SK-N-SH (cell line): ENCODE data around the gene MYORG. TPM values are rescaled to one million over a fixed set of nuclear protein-coding genes. Genes with fewer than 3 reads are reported as not detected.

Source experiments
- CTCF ChIA-PET: fragments of 300-600, 350-600 bp; formaldehyde crosslinking; extraction: SDS; loops from one replicate; lab custom pipeline; 2021; lab: Yijun Ruan, JAX
- POLR2A ChIA-PET: fragments of 350-600 bp; sonication (Branson Sonifier 250); formaldehyde crosslinking; extraction: SDS; loops from one replicate; lab custom pipeline; 2020; ENCODE audit warnings: antibody characterized with exemption, inconsistent platforms; lab: Yijun Ruan, JAX
- DNase-seq: peaks from one replicate; pipeline ENCODE4 v3.0.0; 2012
- H2AFZ ChIP-seq: fragments of 200-600 bp; sonication (generic); 2 replicates; pipeline ENCODE4 v1.8.1; 2016; ENCODE audit warnings: antibody characterized with exemption, mild to moderate bottlenecking, low read depth
- H3F3A ChIP-seq: fragments of 200-600 bp; sonication (generic); replicated peaks from 2 replicates; pipeline ENCODE3; 2016; ENCODE audit warnings: antibody characterized with exemption, mild to moderate bottlenecking; ENCODE audit not compliant: insufficient read depth
- H3K27ac ChIP-seq, 2 experiments: fragments of 200-500 bp in 1 of 2; fragments of 200-600 bp in 1 of 2; sonication (Bioruptor generic) in 1 of 2; sonication (generic), shearing (Covaris generic) in 1 of 2; 2 replicates each; pipeline versions ENCODE4 v1.5.1 to v1.6.1; 2014 to 2016; ENCODE audit warnings: low read depth in 2 of 2, inconsistent platforms in 1 of 2, low read length in 1 of 2, mild to moderate bottlenecking in 1 of 2, mixed read lengths in 1 of 2
- H3K27me3 ChIP-seq: fragments of 200-600 bp; sonication (generic), shearing (Covaris generic); 2 replicates; pipeline ENCODE4 v1.6.1; 2016; ENCODE audit warnings: mixed run types; ENCODE audit not compliant: insufficient read depth
- H3K36me3 ChIP-seq, 2 experiments: fragments of 200-500 bp in 1 of 2; fragments of 200-600 bp in 1 of 2; sonication (Bioruptor generic) in 1 of 2; sonication (generic) in 1 of 2; replicated peaks in 1 of 2; 2 replicates each; pipeline versions ENCODE3 to v1.5.1; 2014 to 2016; ENCODE audit warnings: low read length in 1 of 2, mild to moderate bottlenecking in 1 of 2; ENCODE audit not compliant: insufficient read depth in 2 of 2, control insufficient read depth in 1 of 2
- H3K4me1 ChIP-seq, 2 experiments: fragments of 200-500 bp in 1 of 2; fragments of 200-600 bp in 1 of 2; sonication (Bioruptor generic) in 1 of 2; sonication (generic), shearing (Covaris generic) in 1 of 2; 2 replicates each; pipeline versions ENCODE4 v1.5.1 to v1.6.1; 2014 to 2016; ENCODE audit warnings: low read depth in 1 of 2, low read length in 1 of 2, mixed run types in 1 of 2; ENCODE audit not compliant: insufficient read depth in 2 of 2, control insufficient read depth in 1 of 2
- H3K4me2 ChIP-seq: fragments of 200-600 bp; sonication (generic), shearing (Covaris generic); 2 replicates; pipeline ENCODE4 v1.6.1; 2017; ENCODE audit warnings: mixed run types
- H3K4me3 ChIP-seq, 2 experiments: fragments of 200-500 bp in 1 of 2; fragments of 200-600 bp in 1 of 2; sonication (Bioruptor generic) in 1 of 2; sonication (generic), shearing (Covaris generic) in 1 of 2; 2 replicates each; pipeline versions ENCODE4 v1.5.1 to v1.8.1; 2014 to 2016; ENCODE audit warnings: low read depth in 2 of 2, inconsistent platforms in 1 of 2, low read length in 1 of 2, mild to moderate bottlenecking in 1 of 2, mixed read lengths in 1 of 2, moderate library complexity in 1 of 2
- H3K79me2 ChIP-seq: fragments of 200-600 bp; sonication (generic); 2 replicates; pipeline ENCODE4 v1.8.1; 2017; ENCODE audit warnings: mild to moderate bottlenecking; ENCODE audit not compliant: insufficient read depth
- H3K9ac ChIP-seq: fragments of 200-600 bp; sonication (generic); 2 replicates; pipeline ENCODE4 v1.6.1; 2017; ENCODE audit warnings: mixed run types
- H3K9me2 ChIP-seq: fragments of 200-600 bp; sonication (generic); 2 replicates; pipeline ENCODE4 v1.6.1; 2017; ENCODE audit warnings: mixed run types
- H3K9me3 ChIP-seq: fragments of 200-600 bp; sonication (generic); 2 replicates; pipeline ENCODE4 v1.6.1; 2017; ENCODE audit warnings: mixed run types, mild to moderate bottlenecking, moderate library complexity
- H4K20me1 ChIP-seq: fragments of 200-600 bp; sonication (generic); 2 replicates; pipeline ENCODE4 v1.6.1; 2017; ENCODE audit warnings: mild to moderate bottlenecking, mixed run types; ENCODE audit not compliant: insufficient read depth
- ELF1 ChIP-seq: IDR thresholded peaks from 2 replicates; pipeline ENCODE4 v1.4.0; 2012
- EP300 ChIP-seq, 2 experiments: IDR thresholded peaks; 2 replicates each; pipeline versions ENCODE4 v1.4.0 to v1.6.1; 2012; ENCODE audit warnings: borderline replicate concordance in 1 of 2, low read depth in 1 of 2, low read length in 1 of 2
- EZH2phosphoT487 ChIP-seq: fragments of 200-600 bp; sonication (generic); IDR thresholded peaks from 2 replicates; pipeline ENCODE4 v1.6.1; 2017; ENCODE audit warnings: low read depth, mixed run types, mild to moderate bottlenecking, antibody characterized with exemption, moderate library complexity, borderline replicate concordance
- FOSL2 ChIP-seq: IDR thresholded peaks from 2 replicates; pipeline ENCODE4 v1.4.0; 2012; ENCODE audit warnings: low read depth, mild to moderate bottlenecking, moderate library complexity, borderline replicate concordance
- MXI1 ChIP-seq: IDR thresholded peaks from 2 replicates; pipeline ENCODE4 v1.6.1; 2012; ENCODE audit warnings: mild to moderate bottlenecking, low read depth, low read length, improper control_type of control experiment
- RAD21 ChIP-seq: IDR thresholded peaks from 2 replicates; pipeline ENCODE4 v1.6.1; 2012; ENCODE audit warnings: mild to moderate bottlenecking, low read length
- RCOR1 ChIP-seq: fragments of 150-350 bp; IDR thresholded peaks from 2 replicates; pipeline ENCODE4 v1.6.1; 2017; ENCODE audit warnings: antibody characterized with exemption, low read length
- RXRA ChIP-seq: IDR thresholded peaks from 2 replicates; pipeline ENCODE4 v1.4.0; 2012; ENCODE audit warnings: low read depth, mild to moderate bottlenecking, borderline replicate concordance
- SMC3 ChIP-seq: IDR thresholded peaks from 2 replicates; pipeline ENCODE4 v1.6.1; 2012; ENCODE audit warnings: low read depth, low read length, improper control_type of control experiment
- TAF1 ChIP-seq: IDR thresholded peaks from 2 replicates; pipeline ENCODE4 v1.6.1; 2012; ENCODE audit warnings: low read depth, mild to moderate bottlenecking, low read length, moderate library complexity, borderline replicate concordance
- TCF12 ChIP-seq: IDR thresholded peaks from 2 replicates; pipeline ENCODE4 v1.4.0; 2012
- TEAD4 ChIP-seq: IDR thresholded peaks from 2 replicates; pipeline ENCODE4 v1.4.0; 2012; ENCODE audit warnings: mild to moderate bottlenecking, borderline replicate concordance; ENCODE audit not compliant: insufficient read depth
- WGBS: methylation state at CpG from one replicate; pipeline ENCODE4 v1.1.6; 2017; ENCODE audit warnings: low lambda C conversion rate; 5-methylcytosine and 5-hydroxymethylcytosine counted together
- polyA plus RNA-seq, 3 experiments: library from polyadenylated mRNA; depleted of rRNA; stranded (reverse); fragments of >200 nt; gene quantifications; 2 replicates each; pipeline ENCODE4 v1.2.3, GENCODE V29; 2012
- TF ChIP-seq, protein P1 (sequence below): fragments of 200-600 bp; sonication (generic); IDR thresholded peaks from 2 replicates; pipeline ENCODE4 v1.6.1; 2017; ENCODE audit warnings: antibody characterized with exemption, mild to moderate bottlenecking, moderate library complexity
- TF ChIP-seq, protein P2 (sequence below): IDR thresholded peaks from 2 replicates; pipeline ENCODE4; 2012
- TF ChIP-seq, protein P3 (sequence below): fragments of 150-350 bp; IDR thresholded peaks from 2 replicates; pipeline ENCODE4 v1.6.1; 2016; ENCODE audit warnings: mild to moderate bottlenecking, low read depth, low read length
- TF ChIP-seq, protein P4 (sequence below): IDR thresholded peaks from 2 replicates; pipeline ENCODE4 v1.6.1; 2012; ENCODE audit warnings: mild to moderate bottlenecking, low read depth, low read length, moderate library complexity

The MYORG gene
- polyA plus RNA-seq, 1 of the 3 experiments (the other 2 are of a cell fraction): 1.1 TPM

DNA sequence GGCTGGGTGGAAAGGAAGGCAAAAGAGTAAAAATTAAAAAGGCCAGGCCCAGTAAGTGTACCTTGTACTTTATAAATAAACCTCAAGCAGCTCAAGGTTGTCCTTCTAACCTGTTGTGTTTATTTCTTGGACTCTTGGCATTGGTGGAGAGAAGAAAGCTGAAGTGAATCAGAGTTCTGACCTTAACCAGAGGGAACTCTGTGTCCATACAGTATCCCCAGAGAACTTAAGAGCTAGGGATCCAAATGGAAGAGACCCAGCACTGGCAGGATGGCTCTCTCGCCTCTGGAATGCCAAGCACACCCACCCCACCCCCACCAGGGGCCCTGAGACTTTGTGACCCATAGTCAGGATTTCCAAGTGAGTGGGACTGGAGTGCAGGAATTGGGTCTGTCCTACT is 33.1 kb downstream of the MYORG start:
- no peak for DNase-seq
- Histone ChIP-seq H4K20me1 (no peaks in the 10 kb centered on the region), H3F3A (no peaks in the 10 kb centered on the region), H3K79me2 (no peaks in the 10 kb centered on the region; the same call in 1 of the 2 replicates)
- TF ChIP-seq FOSL2 (no peak), TCF12 (no peak), TAF1 (no peak), MXI1 (no peak), RAD21 (no peak)
- TF ChIP-seq, protein P1, sequence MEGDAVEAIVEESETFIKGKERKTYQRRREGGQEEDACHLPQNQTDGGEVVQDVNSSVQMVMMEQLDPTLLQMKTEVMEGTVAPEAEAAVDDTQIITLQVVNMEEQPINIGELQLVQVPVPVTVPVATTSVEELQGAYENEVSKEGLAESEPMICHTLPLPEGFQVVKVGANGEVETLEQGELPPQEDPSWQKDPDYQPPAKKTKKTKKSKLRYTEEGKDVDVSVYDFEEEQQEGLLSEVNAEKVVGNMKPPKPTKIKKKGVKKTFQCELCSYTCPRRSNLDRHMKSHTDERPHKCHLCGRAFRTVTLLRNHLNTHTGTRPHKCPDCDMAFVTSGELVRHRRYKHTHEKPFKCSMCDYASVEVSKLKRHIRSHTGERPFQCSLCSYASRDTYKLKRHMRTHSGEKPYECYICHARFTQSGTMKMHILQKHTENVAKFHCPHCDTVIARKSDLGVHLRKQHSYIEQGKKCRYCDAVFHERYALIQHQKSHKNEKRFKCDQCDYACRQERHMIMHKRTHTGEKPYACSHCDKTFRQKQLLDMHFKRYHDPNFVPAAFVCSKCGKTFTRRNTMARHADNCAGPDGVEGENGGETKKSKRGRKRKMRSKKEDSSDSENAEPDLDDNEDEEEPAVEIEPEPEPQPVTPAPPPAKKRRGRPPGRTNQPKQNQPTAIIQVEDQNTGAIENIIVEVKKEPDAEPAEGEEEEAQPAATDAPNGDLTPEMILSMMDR: no peak
- TF ChIP-seq, all 33 proteins: peak for 0
- CTCF ChIA-PET: interaction anchor here (0.8 to 2.4 kb wide), 4 partner anchors 11 to 261 kb away, joined by 3 to 13 read pairs (median 4); no protein-coding TSS in a partner anchor
- H3K27me3 ChIP-seq: no peaks in the 10 kb centered on the region
- H3K9me3 ChIP-seq: no peaks in the 10 kb centered on the region
- 100% methylated on average over 1 of the region's 1 CpG for WGBS
- H3K9ac ChIP-seq: no peak overlapping the region
- H3K4me3 ChIP-seq: no peak overlapping the region
- H3K27ac ChIP-seq: no peak overlapping the region
- no peaks in the 10 kb centered on the region for H3K9me2 ChIP-seq
- H3K4me2 ChIP-seq: no peak overlapping the region
- H3K36me3 ChIP-seq: peaks cover 27 to 31% of the 10 kb centered on the region in 2 experiments
- H3K4me1 ChIP-seq: peaks cover 0 to 17% of the 10 kb centered on the region in 2 experiments; a peak in 1 of 4 replicates
- no peak overlapping the region for H2AFZ ChIP-seq
- POLR2A ChIA-PET: no interaction called here

DNA sequence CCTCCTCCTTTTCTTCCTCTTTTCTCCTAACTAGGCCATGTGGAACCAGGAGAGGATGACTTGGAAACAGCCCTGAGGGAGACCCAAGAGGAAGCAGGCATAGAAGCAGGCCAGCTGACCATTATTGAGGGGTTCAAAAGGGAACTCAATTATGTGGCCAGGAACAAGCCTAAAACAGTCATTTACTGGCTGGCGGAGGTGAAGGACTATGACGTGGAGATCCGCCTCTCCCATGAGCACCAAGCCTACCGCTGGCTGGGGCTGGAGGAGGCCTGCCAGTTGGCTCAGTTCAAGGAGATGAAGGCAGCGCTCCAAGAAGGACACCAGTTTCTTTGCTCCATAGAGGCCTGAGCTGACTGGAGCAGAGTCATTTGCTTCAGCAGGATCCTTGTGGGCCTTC is 33.6 kb downstream of the MYORG start:
- Histone ChIP-seq H3K4me2 (no peak overlapping the region), H3K27ac (no peak overlapping the region), H4K20me1 (no peaks in the 10 kb centered on the region), H3K9me3 (no peaks in the 10 kb centered on the region), H3F3A (no peaks in the 10 kb centered on the region), H3K9me2 (no peaks in the 10 kb centered on the region), H3K4me3 (no peak overlapping the region), H3K27me3 (no peaks in the 10 kb centered on the region), H3K4me1 (peaks cover 0 to 19% of the 10 kb centered on the region in 2 experiments; a peak in 1 of 4 replicates), H3K9ac (no peak overlapping the region), H3K79me2 (no peaks in the 10 kb centered on the region; the same call in 1 of the 2 replicates), H3K36me3 (peaks cover 29 to 32% of the 10 kb centered on the region in 2 experiments), H2AFZ (no peak overlapping the region)
- ChIA-PET POLR2A (interaction anchor here (0.6 kb wide), 1 partner anchor 23 kb away, joined by 3 read pairs; no protein-coding TSS in a partner anchor), CTCF (interaction anchor here (0.8 to 2.4 kb wide), 5 partner anchors 10 to 261 kb away, joined by 3 to 13 read pairs (median 3); no protein-coding TSS in a partner anchor)
- 100% methylated on average over 1 of the region's 5 CpGs for WGBS
- DNase-seq: no peak
- no peak for TF ChIP-seq TEAD4
- TF ChIP-seq, protein P2, sequence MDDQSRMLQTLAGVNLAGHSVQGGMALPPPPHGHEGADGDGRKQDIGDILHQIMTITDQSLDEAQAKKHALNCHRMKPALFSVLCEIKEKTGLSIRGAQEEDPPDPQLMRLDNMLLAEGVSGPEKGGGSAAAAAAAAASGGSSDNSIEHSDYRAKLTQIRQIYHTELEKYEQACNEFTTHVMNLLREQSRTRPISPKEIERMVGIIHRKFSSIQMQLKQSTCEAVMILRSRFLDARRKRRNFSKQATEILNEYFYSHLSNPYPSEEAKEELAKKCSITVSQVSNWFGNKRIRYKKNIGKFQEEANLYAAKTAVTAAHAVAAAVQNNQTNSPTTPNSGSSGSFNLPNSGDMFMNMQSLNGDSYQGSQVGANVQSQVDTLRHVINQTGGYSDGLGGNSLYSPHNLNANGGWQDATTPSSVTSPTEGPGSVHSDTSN: no peak
- TF ChIP-seq RXRA: no peak
- TF ChIP-seq RCOR1: no peak
- no peak for TF ChIP-seq ELF1
- TF ChIP-seq, protein P1: no peak
- no peak for TF ChIP-seq EP300 (IDR thresholded peaks at IDR 0.05; ENCODE audit: borderline replicate concordance in 1 of 2, low read depth in 1 of 2, low read length in 1 of 2)
- TF ChIP-seq EZH2phosphoT487: no peak
- no peak for TF ChIP-seq MXI1
- TF ChIP-seq SMC3: no peak
- TF ChIP-seq, protein P3, sequence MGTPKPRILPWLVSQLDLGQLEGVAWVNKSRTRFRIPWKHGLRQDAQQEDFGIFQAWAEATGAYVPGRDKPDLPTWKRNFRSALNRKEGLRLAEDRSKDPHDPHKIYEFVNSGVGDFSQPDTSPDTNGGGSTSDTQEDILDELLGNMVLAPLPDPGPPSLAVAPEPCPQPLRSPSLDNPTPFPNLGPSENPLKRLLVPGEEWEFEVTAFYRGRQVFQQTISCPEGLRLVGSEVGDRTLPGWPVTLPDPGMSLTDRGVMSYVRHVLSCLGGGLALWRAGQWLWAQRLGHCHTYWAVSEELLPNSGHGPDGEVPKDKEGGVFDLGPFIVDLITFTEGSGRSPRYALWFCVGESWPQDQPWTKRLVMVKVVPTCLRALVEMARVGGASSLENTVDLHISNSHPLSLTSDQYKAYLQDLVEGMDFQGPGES: no peak
- TF ChIP-seq, protein P4, sequence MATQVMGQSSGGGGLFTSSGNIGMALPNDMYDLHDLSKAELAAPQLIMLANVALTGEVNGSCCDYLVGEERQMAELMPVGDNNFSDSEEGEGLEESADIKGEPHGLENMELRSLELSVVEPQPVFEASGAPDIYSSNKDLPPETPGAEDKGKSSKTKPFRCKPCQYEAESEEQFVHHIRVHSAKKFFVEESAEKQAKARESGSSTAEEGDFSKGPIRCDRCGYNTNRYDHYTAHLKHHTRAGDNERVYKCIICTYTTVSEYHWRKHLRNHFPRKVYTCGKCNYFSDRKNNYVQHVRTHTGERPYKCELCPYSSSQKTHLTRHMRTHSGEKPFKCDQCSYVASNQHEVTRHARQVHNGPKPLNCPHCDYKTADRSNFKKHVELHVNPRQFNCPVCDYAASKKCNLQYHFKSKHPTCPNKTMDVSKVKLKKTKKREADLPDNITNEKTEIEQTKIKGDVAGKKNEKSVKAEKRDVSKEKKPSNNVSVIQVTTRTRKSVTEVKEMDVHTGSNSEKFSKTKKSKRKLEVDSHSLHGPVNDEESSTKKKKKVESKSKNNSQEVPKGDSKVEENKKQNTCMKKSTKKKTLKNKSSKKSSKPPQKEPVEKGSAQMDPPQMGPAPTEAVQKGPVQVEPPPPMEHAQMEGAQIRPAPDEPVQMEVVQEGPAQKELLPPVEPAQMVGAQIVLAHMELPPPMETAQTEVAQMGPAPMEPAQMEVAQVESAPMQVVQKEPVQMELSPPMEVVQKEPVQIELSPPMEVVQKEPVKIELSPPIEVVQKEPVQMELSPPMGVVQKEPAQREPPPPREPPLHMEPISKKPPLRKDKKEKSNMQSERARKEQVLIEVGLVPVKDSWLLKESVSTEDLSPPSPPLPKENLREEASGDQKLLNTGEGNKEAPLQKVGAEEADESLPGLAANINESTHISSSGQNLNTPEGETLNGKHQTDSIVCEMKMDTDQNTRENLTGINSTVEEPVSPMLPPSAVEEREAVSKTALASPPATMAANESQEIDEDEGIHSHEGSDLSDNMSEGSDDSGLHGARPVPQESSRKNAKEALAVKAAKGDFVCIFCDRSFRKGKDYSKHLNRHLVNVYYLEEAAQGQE: no peak
- TF ChIP-seq TCF12: no peak
